Heart left ventricle (tissue), 16 donors: ENCODE results near the gene MRPL55. TPM values are rescaled to one million over a fixed set of nuclear protein-coding genes. Genes with fewer than 3 reads are reported as not detected.

Source experiments
- ATAC-seq, 4 donors: fragments of 200-7000 bp; cut with Tn5 transposase; one replicate each; pipeline ENCODE4 v1.9.1; 2020 to 2022; ENCODE audit warnings: moderate library complexity in 4 of 4, mild to moderate bottlenecking in 3 of 4, moderate number of reproducible peaks in 1 of 4
- DNase-seq, 5 donors: peaks; one replicate each; pipeline ENCODE4 v3.0.0-alpha.2; 2020
- H3K27ac ChIP-seq, 12 donors: fragments of 200-600 bp; sonication (generic) in 4 of 12; one replicate each; pipeline versions ENCODE4 v1.5.0 to v1.8.0; 2016 to 2022; ENCODE audit warnings: mild to moderate bottlenecking in 2 of 12
- H3K27me3 ChIP-seq, 9 donors: fragments of 200-600 bp; sonication (generic) in 2 of 9; one replicate each; pipeline versions ENCODE4 v1.5.1 to v1.8.0; 2016 to 2022; ENCODE audit warnings: mild to moderate bottlenecking in 3 of 9
- H3K36me3 ChIP-seq, 9 donors: fragments of 200-600 bp; sonication (generic) in 2 of 9; one replicate each; pipeline versions ENCODE4 v1.5.0 to v1.8.0; 2018 to 2022; ENCODE audit warnings: mild to moderate bottlenecking in 2 of 9
- H3K4me1 ChIP-seq, 12 donors: fragments of 200-600 bp; sonication (generic) in 4 of 12; one replicate each; pipeline versions ENCODE4 v1.5.0 to v1.8.0; 2016 to 2022; ENCODE audit warnings: mild to moderate bottlenecking in 3 of 12
- H3K4me3 ChIP-seq, 12 donors: fragments of 200-600 bp; sonication (generic) in 4 of 12; one replicate each; pipeline versions ENCODE4 v1.5.0 to v1.8.0; 2017 to 2022; ENCODE audit warnings: mild to moderate bottlenecking in 9 of 12, moderate library complexity in 4 of 12
- H3K9me3 ChIP-seq, 12 donors: fragments of 200-600 bp; sonication (generic) in 4 of 12; one replicate each; pipeline versions ENCODE4 v1.5.0 to v1.8.0; 2016 to 2022; ENCODE audit warnings: mild to moderate bottlenecking in 1 of 12
- POLR2A ChIP-seq, 2 donors: fragments of 450-650 bp; IDR thresholded peaks; one replicate each; pipeline ENCODE4 v1.6.1; 2017; ENCODE audit warnings: antibody characterized with exemption in 2 of 2, mild to moderate bottlenecking in 2 of 2, moderate library complexity in 2 of 2
- WGBS, 4 donors: extraction: QIAGEN DNeasy Blood & Tissue Kit in 2 of 4; methylation state at CpG; one replicate each; pipeline versions ENCODE4 v1.1.5 to v1.1.7; 2013 to 2018; 5-methylcytosine and 5-hydroxymethylcytosine counted together
- intact Hi-C, 10 donors: fragments of 100-400 bp; cut with DNase I; formaldehyde crosslinking; loops; one replicate each; pipeline versions ENCODE4 v1.11.1 to v1.14.2; 2022
- polyA plus RNA-seq, 2 donors: library from polyadenylated mRNA; stranded (reverse); fragments of 200-250 nt; gene quantifications; one replicate each; pipeline ENCODE4 v1.2.3, GENCODE V29; 2013
- total RNA-seq, 9 donors: library from RNA; depleted of rRNA in 2 of 9; stranded (reverse); fragments of >200 nt in 2 of 9; fragmentation: NEBNext Ultra II Directional in 3 of 9; extraction: Animal tissue kit (Norgen Biotek cat#: 25700) in 3 of 9; gene quantifications; one replicate each; pipeline versions ENCODE4 v1.1.0 to v1.2.4, GENCODE V29; 2016 to 2023
- TF ChIP-seq, protein P1 (sequence below), 12 donors: fragments of 200-600 bp; sonication (generic) in 4 of 12; IDR thresholded peaks; one replicate each; pipeline versions ENCODE4 v1.5.0 to v1.8.0; 2018 to 2022; ENCODE audit warnings: antibody characterized with exemption in 12 of 12, mild to moderate bottlenecking in 5 of 12
- donor health status: ischemic (EF 13 %, LVEDD 7.1; RV severe dilation, severe dysfunction).
- donor health status: healthy with polysubstance abuse.
- donor health status: DM: no; HTN: yes; CAD: no.
- donor health status: DM: no; HTN: no; CAD: no.
- donor health status: ischemic (EF 25% LVEDD 6.9; RV normal size, moderate dysfunction).
- donor health status: ischemic (EF 25% LVEDD 5.7; RV mildly dilated, moderate dysfunction).
- donor health status: healthy.
- donor health status: DM: yes; HTN: yes; CAD: no.
- donor health status: ischemic (EF 35%, LVEDD 5.7; RV mildly dilated, moderate dysfunction).
- donor health status: nonischemic (EF 11% LVEDD 7.7; RV severe dilation, severe dysfunction).
- donor health status: DM: yes; HTN: yes; CAD: no.
- donor health status: PGD.
- donor health status: ischemic (EF 29% LVEDD 5.4; RV normal size, mild dysfunction).
- donor health status: nonischemic (EF 23%, LVEDD 6.1; RV moderate dilation, normal function).

Gene MRPL55
- total and polyA plus RNA-seq, 11 donors, result 35.5 to 141 (median 55.1) TPM

DNA sequence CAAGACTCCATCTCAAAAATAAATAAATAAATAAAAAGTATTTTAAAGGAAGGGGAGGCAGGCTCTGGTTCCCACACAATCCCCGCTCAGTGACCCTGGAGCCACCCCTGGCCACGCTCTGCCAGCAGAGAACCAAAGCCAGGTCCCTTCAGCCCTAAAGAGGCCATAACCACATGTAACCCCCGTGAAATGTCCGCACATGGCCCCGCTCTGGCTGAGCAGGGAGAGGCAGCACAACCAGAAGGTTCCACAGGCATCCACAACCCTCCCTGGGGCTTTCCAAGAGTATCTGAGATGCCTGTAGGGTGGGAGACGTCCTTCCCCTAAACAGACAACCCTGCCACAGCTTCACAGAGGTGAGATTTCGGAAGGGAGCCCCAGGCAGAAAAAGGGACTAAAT is 28.0 kb downstream of the MRPL55 start:
- H3K27ac ChIP-seq, result peak overlapping the region in 1 of 12 donors; percentile 100

DNA sequence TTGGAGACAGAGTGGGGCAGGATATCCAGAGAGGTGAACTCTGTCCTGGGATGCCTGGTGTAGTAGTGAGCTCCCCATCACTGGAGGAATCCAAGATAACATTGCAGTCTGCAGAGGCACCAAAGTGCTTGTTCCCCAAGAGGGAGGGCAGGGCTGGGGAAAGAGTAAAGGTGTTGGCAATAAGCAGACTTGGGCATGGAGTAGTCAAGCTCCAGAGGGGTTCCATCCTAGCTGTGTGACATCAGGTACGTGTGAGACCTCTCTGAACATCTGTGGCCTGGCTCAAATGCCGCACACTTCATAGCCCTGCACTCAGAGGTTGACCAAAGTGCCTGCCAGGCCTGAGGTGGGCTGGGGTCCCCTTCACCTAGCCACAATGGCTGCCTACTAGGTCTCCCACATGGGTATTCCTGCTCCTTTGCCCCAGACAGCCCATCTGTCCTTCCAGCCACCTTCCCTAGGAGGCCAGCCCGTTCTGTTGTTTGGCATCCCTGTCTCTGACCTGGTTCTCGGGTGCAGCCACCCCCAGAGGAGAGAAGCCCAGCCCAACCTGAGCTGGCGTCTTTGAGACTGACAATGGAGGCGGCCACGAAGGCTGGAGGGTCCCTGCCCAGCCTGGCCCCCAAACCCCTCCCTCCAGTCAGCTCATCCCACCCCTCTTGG is 29.4 kb downstream of the MRPL55 start:
- Histone ChIP-seq H3K4me3 (no peak overlapping the region), H3K36me3 (no peaks in the 10 kb centered on the region), H3K27me3 (no peaks in the 10 kb centered on the region), H3K27ac (no peak overlapping the region), H3K9me3 (no peaks in the 10 kb centered on the region), H3K4me1 (peaks cover 2 to 33% (median 22%) of the 10 kb centered on the region in 12 donors)
- peak in 2 of 5 donors; percentile 18 to 49 for DNase-seq
- intact Hi-C loops, result loop anchor here in 4 of 10 donors (5.0 to 10.0 kb wide), 4 partner anchors 77 to 335 kb away; no protein-coding TSS in a partner anchor
- ATAC-seq, result no peak
- WGBS, 4 donors, result 90 to 96% (median 91%) methylated on average over 5 to 7 of the region's 7 CpGs
- TF ChIP-seq POLR2A (IDR thresholded peaks at IDR 0.05), result no peak
- TF ChIP-seq, protein P1, sequence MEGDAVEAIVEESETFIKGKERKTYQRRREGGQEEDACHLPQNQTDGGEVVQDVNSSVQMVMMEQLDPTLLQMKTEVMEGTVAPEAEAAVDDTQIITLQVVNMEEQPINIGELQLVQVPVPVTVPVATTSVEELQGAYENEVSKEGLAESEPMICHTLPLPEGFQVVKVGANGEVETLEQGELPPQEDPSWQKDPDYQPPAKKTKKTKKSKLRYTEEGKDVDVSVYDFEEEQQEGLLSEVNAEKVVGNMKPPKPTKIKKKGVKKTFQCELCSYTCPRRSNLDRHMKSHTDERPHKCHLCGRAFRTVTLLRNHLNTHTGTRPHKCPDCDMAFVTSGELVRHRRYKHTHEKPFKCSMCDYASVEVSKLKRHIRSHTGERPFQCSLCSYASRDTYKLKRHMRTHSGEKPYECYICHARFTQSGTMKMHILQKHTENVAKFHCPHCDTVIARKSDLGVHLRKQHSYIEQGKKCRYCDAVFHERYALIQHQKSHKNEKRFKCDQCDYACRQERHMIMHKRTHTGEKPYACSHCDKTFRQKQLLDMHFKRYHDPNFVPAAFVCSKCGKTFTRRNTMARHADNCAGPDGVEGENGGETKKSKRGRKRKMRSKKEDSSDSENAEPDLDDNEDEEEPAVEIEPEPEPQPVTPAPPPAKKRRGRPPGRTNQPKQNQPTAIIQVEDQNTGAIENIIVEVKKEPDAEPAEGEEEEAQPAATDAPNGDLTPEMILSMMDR (IDR thresholded peaks at IDR 0.05), result no peak

More for the DNA sequence above, 28.0 kb downstream of the MRPL55 start:
- DNase-seq, result peak in 3 of 5 donors; percentile 8 to 55 (median 25)
- TF ChIP-seq, protein P1 (IDR thresholded peaks at IDR 0.05), result no peak
- TF ChIP-seq POLR2A (IDR thresholded peaks at IDR 0.05), result no peak
- H3K9me3 ChIP-seq, result no peaks in the 10 kb centered on the region
- intact Hi-C loops, result loop anchor here in 2 of 10 donors (5.0 to 10.0 kb wide), 2 partner anchors 316 to 319 kb away; no protein-coding TSS in a partner anchor
- peaks cover 16 to 47% (median 36%) of the 10 kb centered on the region in 12 donors for H3K4me1 ChIP-seq
- H3K4me3 ChIP-seq, result peak overlapping the region in 10 of 12 donors; percentile 70 to 100 (median 96)
- 85 to 87% (median 86%) methylated on average over 7 of the region's 7 CpGs for WGBS, 4 donors
- H3K27me3 ChIP-seq, result no peaks in the 10 kb centered on the region
- no peaks in the 10 kb centered on the region for H3K36me3 ChIP-seq
- no peak for ATAC-seq

DNA sequence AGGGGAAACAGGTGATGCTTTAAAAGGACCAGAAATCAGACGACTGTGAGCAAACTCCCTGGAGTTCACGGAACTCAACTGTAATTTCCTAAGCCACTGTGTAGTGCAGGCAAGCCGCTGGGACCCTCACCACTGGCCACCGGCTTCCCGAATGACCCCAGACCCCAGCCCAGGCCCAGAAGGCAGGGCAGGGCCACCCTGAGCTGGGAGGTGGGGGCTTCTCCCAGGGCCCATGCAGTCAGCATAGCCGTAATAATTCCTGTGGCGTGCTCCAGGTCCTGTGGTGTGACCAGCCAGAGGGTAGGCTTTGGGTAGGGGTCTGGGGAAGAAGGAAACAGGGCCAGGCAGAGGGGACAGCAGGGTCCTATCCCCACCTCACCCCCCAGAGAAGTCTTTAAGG is 30.1 kb downstream of the MRPL55 start:
- DNase-seq (peak in 1 of 5 donors; percentile 20), ATAC-seq (no peak)
- no peak overlapping the region for H3K4me3 ChIP-seq
- 82 to 91% (median 87%) methylated on average over 6 to 7 of the region's 7 CpGs for WGBS, 4 donors
- intact Hi-C loops, result loop anchor here in 3 of 10 donors (5.0 to 10.0 kb wide), 3 partner anchors 77 to 334 kb away; no protein-coding TSS in a partner anchor
- H3K36me3 ChIP-seq, result no peaks in the 10 kb centered on the region
- no peak overlapping the region for H3K27ac ChIP-seq
- no peaks in the 10 kb centered on the region for H3K9me3 ChIP-seq
- H3K27me3 ChIP-seq, result no peaks in the 10 kb centered on the region
- TF ChIP-seq, protein P1 (IDR thresholded peaks at IDR 0.05), result no peak
- no peak for TF ChIP-seq POLR2A (IDR thresholded peaks at IDR 0.05)
- H3K4me1 ChIP-seq, result peaks cover 0 to 26% (median 15%) of the 10 kb centered on the region in 12 donors

DNA sequence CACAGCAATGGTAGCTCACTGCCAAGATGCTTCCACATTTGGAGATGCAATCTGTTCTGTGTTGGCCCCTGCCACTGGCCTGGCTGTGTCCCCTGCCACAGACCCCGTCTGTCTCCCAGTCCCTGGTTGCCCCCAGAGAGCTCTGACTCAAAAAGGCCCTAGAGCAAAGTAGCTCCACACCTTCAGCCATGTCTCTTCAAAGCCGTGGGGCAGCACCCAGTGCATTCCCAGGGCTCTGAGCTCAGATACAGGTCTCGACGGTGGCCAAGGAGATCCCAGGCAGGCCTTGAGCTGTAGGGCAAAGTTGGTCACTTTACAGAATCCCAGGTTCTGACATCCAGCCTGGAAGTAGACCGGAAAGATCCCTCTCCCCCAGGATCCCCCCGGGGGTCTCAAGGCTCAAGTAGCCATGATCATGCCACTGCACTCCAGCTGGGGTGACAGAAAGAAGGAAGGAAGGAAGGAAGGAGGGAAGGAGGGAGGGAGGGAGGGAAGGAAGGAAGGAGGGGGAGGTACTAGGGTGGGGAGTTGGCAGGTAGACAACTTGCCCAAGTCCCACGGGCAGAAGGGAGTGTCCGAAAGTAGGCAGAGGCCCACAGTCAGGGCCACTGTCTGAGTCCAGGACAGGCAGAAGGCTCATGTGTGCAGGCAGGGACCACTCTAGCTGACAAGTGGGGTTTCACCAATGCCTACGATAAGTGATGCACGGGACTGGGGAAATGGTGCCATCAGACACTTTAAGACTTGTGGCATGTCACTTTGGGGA is 31.4 kb downstream of the MRPL55 start:
- ATAC-seq, result no peak
- H3K27ac ChIP-seq, result no peak overlapping the region
- H3K36me3 ChIP-seq, result no peaks in the 10 kb centered on the region
- no peak overlapping the region for H3K4me3 ChIP-seq
- WGBS, 4 donors, result 59 to 66% (median 60%) methylated on average over 9 to 10 of the region's 10 CpGs
- H3K4me1 ChIP-seq, result peaks cover 0 to 19% (median 10%) of the 10 kb centered on the region in 12 donors
- H3K27me3 ChIP-seq, result peaks cover 0 to 2% (median 0%) of the 10 kb centered on the region in 9 donors
- peak in 2 of 5 donors; percentile 14 to 25 for DNase-seq
- H3K9me3 ChIP-seq, result no peaks in the 10 kb centered on the region
- intact Hi-C loops, result loop anchor here in 3 of 10 donors (5.0 to 10.0 kb wide), 3 partner anchors 75 to 333 kb away; no protein-coding TSS in a partner anchor
- TF ChIP-seq, protein P1 (IDR thresholded peaks at IDR 0.05), result no peak
- no peak for TF ChIP-seq POLR2A (IDR thresholded peaks at IDR 0.05)
